DMS53 treated with DMSO at 0.1 percent for 48 hours (cell line): ENCODE data around the gene FOXP1.

Experiments
- DNase-seq: peaks from one replicate; lab custom pipeline; 2025; ENCODE audit not compliant: unreplicated experiment; lab: John Stamatoyannopoulos, UW

FOXP1 gene

DNA sequence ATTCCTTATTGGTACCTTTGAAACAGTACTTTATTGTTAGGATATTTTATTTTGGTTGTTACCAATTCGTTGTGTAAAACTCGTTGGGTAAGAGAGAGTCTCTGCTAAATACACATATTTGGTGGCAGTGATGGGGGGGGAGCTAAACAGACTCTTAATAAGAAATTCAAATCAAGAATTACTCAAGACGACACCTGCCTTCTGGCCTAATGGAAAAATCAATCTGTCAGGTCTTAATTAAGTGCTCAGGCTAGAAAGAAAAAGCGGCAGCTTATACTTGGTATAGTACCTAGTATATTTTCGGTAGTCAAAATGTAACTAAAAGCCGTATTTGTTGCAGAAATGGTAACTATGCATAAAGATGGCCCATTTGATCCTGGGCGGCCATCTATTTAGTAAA is 18.2 kb downstream of the FOXP1 start:
- no peak for DNase-seq

GRCh38 chr3:71564361-71564760 is 19.2 kb downstream of the FOXP1 start:
- no peak for DNase-seq

- DNase-seq, result no peak
Observed at GRCh38 chr3:71563827-71564226, 19.7 kb downstream of the FOXP1 start.

GRCh38 chr3:71562938-71563337 is 20.6 kb downstream of the FOXP1 start:
- DNase-seq, result no peak

DNA sequence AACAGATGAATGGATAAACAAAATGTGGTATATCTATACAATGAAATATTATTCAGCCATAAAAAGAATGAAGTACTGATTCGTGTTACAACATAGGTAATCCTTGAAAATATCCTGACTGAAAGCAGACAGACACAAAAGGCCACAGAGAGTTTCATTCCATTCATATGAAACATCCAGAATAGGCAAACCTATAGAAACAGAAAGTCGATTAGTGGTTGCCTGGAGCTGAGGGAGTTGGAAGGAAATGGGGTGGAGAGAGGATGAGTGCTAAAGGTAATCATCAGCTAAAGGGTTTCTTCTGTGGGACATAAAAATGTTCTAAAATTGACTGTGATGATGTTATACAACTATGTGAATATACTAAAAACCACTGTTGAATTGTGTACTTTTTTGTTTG is 22.9 kb downstream of the FOXP1 start:
- DNase-seq, result no peak

DNA sequence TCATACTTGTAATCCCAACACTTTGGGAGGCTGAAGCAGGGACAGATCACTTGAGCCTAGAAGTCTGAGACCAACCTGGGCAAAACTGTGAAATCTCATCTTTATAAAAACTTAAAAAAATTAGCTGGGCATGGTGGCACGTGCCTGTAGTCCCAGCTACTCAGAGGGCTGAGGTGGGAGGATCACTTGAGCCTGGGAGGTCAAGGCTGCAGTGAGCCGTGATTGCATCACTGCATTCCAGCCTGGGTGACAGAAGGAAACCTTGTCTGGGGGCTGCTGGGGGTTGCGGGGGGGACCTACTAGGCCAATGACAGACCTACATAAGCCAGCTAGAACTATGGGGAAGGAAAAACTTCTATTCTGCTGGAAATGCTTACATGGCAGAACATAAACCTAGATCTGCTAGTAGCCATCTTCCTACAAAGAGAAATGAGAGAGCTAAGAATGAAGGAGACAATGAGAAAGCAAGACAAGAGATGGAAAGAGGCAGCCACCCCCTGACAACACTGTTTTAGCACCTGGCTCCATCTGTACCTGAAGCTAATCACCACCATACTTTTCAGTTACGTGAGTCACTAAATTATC is 23.9 kb downstream of the FOXP1 start:
- no peak for DNase-seq

GRCh38 chr3:71559021-71559420 is 24.5 kb downstream of the FOXP1 start:
- DNase-seq, result no peak

- no peak for DNase-seq
Observed at GRCh38 chr3:71554649-71555048, 28.9 kb downstream of the FOXP1 start.

- DNase-seq, result no peak
Observed at GRCh38 chr3:71551311-71551919, 32.1 kb downstream of the FOXP1 start.

DNA sequence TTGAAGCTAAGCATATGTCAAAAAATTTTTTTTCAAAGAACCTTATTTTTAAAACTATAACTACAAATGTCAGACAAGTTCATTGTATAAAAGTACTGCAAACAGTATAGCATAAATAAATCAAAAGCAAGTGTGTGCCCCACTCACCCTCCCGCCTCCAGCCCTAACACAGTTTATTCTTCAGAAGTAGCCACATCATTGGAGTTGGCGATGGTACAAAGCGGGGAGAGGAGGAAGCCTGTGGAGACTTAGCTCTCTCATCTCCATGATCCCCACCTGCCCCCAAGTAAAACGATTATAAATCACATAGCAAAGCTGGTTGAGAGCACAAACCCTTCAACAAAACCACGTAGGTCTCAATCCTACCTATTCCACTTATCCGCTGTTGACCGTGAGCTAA is 33.6 kb downstream of the FOXP1 start:
- no peak for DNase-seq

- no peak for DNase-seq
Observed at GRCh38 chr3:71548705-71549384, 34.7 kb downstream of the FOXP1 start.

DNA sequence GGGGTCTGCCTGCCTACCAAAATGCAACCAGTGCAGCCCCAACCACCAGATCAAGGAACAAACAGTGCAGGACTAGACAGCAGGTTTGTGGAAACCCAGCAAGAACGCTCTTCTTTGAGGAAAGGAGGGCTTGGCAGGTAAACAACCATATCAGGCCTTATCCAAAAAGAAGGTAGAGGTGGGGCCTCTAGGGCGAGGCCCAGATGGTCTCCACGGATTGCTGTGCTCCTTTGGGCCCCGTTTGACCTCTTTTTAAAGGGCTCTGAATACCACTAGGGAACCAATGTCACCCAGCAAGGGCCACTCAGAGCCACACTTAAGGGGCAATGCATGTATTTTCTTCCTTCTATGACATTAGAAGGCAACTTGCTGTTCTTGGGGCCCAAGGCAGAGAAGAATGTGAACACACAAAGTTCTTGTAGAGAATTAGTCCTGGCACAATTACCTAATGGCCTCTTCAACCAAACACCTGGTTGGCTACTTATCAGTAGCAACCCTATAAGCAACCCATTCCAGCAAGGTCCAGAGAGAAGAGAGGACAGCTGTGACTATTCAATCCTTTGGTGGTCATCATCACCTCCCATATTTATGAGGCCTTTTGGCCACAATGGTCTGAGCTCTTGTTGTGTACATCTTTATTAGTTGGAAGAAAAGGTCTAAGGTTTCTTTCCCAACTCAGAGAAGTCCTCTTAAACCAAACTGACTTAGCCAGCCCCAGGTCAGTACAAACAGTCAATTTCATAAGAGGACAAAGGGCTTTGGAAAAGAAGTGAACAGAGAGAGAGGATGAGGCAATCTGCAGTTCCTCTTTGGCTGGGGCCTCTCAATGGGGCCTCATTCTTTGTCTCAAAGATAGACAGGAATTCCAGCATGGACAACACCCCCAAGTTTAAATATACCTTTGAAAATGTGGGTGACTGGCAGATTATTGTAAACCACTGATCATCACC is 36.0 kb downstream of the FOXP1 start:
- no peak for DNase-seq

- DNase-seq, result no peak
Observed at GRCh38 chr3:71546821-71547220, 36.7 kb downstream of the FOXP1 start.

- DNase-seq, result no peak
Observed at GRCh38 chr3:71545330-71545729, 38.2 kb downstream of the FOXP1 start.

GRCh38 chr3:71543371-71544016 is 40.0 kb downstream of the FOXP1 start:
- DNase-seq, result no peak

DNA sequence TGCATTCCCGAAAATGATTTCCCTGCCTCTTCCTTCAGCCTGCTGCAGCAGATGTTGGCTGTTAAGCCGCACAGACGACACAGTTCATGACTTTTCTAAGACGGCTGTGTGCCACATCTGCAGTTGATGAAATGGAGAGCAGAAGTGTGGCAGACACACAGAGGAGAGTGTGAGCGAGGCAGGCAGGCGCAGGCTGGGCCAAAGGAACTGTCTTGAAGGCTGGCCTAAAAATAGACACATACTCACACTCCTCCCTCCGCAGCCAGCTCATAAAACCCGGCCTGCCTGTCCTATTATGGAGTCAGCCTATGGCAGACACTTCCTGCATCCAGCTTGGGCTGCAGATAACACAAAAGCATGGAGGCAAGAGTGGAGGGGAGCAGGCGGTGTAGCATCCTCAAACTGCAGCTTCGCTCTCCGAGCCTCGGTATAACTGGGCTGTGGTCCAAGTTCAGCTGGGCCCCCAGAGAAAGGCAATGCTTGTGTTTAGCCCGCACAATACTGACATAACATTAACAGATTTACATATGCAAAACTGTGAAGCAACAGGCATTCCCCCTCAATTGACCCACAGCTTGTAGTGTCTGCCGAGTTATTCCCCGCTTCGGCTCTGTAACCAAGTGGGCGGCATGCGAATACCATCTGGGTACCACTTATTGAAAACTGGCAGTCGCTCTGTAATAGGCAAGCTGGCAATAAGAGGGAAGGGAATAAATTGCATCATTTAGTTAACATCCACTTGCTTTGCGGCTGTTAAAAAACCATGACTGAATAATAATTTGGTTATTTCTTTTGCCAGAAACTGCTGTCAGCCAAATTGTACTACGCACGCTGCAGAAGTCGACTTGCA is 40.8 kb downstream of the FOXP1 start:
- no peak for DNase-seq

GRCh38 chr3:71541313-71541712 is 42.2 kb downstream of the FOXP1 start:
- DNase-seq, result no peak

DNA sequence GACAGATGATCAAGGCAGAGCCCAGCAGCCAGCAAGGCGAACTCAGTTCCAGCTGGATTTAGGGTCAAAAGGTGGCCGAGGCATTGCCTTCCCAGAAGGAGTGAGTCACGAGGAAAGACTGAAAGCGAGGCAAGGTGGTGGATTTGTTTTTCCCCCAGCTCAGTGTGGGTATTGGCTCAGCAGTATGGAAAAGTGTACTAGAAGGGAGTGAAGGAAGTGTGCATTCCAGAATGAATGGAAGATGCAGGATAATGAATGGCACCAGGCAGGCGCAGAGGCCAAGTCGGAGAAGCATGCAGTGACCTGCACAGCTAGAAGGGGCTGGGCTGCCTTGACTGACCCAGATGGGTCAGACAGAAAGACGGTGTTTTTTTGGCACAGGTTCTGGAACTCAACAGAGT is 46.3 kb downstream of the FOXP1 start:
- DNase-seq, result no peak

DNA sequence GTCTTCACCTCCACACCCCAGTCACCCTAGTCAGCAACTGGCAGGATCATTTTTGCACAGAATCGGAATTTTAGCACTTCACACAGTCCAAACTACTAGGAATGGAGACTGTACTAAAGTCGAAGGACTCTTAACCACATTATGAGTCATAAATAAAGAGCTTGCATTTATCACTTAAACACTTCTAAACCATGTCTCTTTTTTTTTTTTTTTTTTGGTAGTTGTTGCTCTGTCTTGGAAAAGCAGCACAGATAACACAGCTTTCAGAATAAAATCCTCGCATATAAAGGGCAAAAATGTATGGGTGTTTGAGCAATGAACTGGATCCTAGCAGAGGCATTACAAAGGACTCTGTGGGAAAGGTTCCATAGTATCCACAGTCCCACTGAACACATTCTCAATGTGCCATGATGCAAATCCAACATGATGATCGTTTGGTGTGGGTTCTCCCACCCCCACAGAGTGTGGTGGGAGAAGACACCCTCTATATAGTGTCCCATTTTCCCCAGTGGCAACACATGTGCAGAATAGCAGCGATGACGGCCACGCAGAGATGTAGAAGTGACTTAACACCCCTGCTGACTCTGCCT is 47.1 kb downstream of the FOXP1 start:
- no peak for DNase-seq

- DNase-seq, result no peak
Observed at GRCh38 chr3:71533588-71533987, 49.9 kb downstream of the FOXP1 start.
